Endothelial cell (in vitro differentiated cells): ENCODE results near the gene LSAMP. TPM values are rescaled to one million over a fixed set of nuclear protein-coding genes. Genes with fewer than 3 reads are reported as not detected.

ENCODE experiments used
- DNase-seq: peaks from one replicate; pipeline ENCODE4 v3.0.0; 2021; ENCODE audit warnings: low spot score
- H3K27ac Mint-ChIP-seq: one replicate; pipeline ENCODE4 v1.8.0; 2021; ENCODE audit warnings: mixed read lengths, inconsistent platforms; ENCODE audit not compliant: unreplicated experiment
- H3K27me3 Mint-ChIP-seq: one replicate; pipeline ENCODE4 v1.8.0; 2021; ENCODE audit warnings: mild to moderate bottlenecking, moderate library complexity, mixed read lengths, inconsistent platforms; ENCODE audit not compliant: unreplicated experiment
- H3K36me3 Mint-ChIP-seq: one replicate; pipeline ENCODE4 v1.8.0; 2021; ENCODE audit warnings: mild to moderate bottlenecking, low read depth, mixed read lengths, inconsistent platforms; ENCODE audit not compliant: unreplicated experiment
- H3K4me1 Mint-ChIP-seq: one replicate; pipeline ENCODE4 v1.8.0; 2021; ENCODE audit warnings: mild to moderate bottlenecking, mixed read lengths, inconsistent platforms; ENCODE audit not compliant: unreplicated experiment
- H3K4me3 Mint-ChIP-seq: one replicate; pipeline ENCODE4 v1.8.0; 2021; ENCODE audit warnings: mild to moderate bottlenecking, mixed read lengths, inconsistent platforms; ENCODE audit not compliant: unreplicated experiment
- H3K9me3 Mint-ChIP-seq: one replicate; pipeline ENCODE4 v1.8.0; 2021; ENCODE audit warnings: mixed read lengths, inconsistent platforms; ENCODE audit not compliant: unreplicated experiment
- total RNA-seq: library from RNA; stranded (reverse); fragmentation: NEBNext Ultra II Directional; extraction: Animal tissue kit (Norgen Biotek cat#: 25700); gene quantifications from one replicate; pipeline ENCODE4 v1.2.1, GENCODE V29; 2021; ENCODE audit not compliant: unreplicated experiment
- TF ChIP-seq, protein P1 (sequence below): fragments of 200-600 bp; sonication (generic); IDR thresholded peaks from one replicate; pipeline ENCODE4 v1.5.0; 2021; ENCODE audit warnings: antibody characterized with exemption; ENCODE audit not compliant: unreplicated experiment

LSAMP gene
- total RNA-seq, 1 donor from 2014 or later, result 6.1 TPM

DNA sequence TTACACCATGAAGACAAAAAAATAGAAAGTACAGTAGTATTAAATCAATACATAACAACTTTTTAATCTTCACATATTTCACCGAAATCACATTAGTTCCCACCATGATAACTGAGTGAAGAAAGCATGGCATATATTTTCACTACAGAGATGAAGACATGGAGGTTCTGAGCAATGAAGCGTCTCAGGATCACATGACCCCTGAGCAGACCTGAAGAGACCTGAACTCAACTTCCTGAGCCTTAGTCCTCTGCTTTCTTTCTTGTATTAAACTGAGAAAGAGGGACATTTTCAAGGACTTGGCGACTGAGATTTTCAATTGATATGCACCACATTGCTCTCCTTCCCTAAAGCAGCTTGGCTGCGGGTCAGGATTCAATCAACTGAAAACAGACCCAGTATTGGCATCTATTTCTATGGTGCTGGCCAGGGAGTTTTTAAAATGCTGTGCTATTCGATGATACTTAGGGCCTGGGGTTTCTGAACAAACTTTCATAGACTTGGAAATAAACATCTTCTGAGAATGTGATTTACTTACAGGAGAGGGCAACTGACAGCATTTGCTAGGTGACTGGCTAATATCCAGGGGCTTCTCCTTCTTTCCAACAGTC is 165.1 kb downstream of the LSAMP start:
- no peaks in the 10 kb centered on the region for H3K9me3 Mint-ChIP-seq
- no peaks in the 10 kb centered on the region for H3K27me3 Mint-ChIP-seq
- H3K27ac Mint-ChIP-seq, result no peak overlapping the region
- H3K4me3 Mint-ChIP-seq, result no peak overlapping the region
- H3K36me3 Mint-ChIP-seq, result no peaks in the 10 kb centered on the region
- DNase-seq, result no peak
- TF ChIP-seq, protein P1, sequence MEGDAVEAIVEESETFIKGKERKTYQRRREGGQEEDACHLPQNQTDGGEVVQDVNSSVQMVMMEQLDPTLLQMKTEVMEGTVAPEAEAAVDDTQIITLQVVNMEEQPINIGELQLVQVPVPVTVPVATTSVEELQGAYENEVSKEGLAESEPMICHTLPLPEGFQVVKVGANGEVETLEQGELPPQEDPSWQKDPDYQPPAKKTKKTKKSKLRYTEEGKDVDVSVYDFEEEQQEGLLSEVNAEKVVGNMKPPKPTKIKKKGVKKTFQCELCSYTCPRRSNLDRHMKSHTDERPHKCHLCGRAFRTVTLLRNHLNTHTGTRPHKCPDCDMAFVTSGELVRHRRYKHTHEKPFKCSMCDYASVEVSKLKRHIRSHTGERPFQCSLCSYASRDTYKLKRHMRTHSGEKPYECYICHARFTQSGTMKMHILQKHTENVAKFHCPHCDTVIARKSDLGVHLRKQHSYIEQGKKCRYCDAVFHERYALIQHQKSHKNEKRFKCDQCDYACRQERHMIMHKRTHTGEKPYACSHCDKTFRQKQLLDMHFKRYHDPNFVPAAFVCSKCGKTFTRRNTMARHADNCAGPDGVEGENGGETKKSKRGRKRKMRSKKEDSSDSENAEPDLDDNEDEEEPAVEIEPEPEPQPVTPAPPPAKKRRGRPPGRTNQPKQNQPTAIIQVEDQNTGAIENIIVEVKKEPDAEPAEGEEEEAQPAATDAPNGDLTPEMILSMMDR, result no peak
- H3K4me1 Mint-ChIP-seq, result peaks cover 10% of the 10 kb centered on the region

DNA sequence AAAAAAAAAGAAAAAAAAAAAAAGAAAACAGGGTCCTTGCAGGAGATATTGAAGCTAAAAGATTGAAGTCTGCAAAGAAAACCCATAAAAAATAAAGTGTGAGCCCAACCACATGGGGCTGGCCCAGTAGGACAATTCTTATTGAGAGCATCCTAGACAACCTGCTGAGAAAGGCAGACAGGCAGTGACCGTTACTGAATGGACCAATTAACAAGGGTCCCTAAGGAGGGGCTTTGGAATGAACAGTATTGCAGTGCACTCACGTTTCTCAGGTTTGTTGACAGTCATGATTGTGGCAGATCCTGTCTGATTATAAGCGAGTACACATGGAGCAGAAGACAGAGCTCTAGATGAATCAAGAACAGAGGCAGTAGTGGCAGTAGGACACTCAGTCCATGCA is 168.6 kb downstream of the LSAMP start:
- Mint-ChIP-seq H3K9me3 (no peaks in the 10 kb centered on the region), H3K4me3 (no peak overlapping the region), H3K4me1 (peaks cover 10% of the 10 kb centered on the region), H3K36me3 (no peaks in the 10 kb centered on the region), H3K27me3 (no peaks in the 10 kb centered on the region), H3K27ac (no peak overlapping the region)
- no peak for DNase-seq
- TF ChIP-seq, protein P1, result no peak

DNA sequence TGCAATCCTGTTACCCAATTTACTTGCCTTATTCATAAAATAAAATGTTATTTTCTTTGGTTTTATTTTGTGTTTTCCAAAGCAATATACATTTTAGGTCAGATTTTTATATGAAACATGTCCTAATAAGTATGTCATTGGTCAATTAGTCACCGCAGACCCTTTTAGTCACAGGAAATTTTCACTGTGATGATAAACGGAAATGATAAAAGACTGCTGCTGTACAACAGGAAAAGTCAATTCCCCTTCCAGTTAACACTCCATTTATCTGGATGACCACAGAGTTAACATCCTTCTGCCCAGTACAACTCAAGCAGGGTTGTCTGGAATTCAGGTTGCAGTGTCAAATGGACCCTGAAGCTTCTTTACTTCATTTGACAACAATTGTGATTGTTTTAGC is 175.2 kb downstream of the LSAMP start:
- Mint-ChIP-seq H3K4me1 (peaks cover 29% of the 10 kb centered on the region), H3K27ac (no peak overlapping the region), H3K36me3 (no peaks in the 10 kb centered on the region), H3K9me3 (no peaks in the 10 kb centered on the region), H3K27me3 (peaks cover 2% of the 10 kb centered on the region), H3K4me3 (no peak overlapping the region)
- TF ChIP-seq, protein P1, result no peak
- no peak for DNase-seq

DNA sequence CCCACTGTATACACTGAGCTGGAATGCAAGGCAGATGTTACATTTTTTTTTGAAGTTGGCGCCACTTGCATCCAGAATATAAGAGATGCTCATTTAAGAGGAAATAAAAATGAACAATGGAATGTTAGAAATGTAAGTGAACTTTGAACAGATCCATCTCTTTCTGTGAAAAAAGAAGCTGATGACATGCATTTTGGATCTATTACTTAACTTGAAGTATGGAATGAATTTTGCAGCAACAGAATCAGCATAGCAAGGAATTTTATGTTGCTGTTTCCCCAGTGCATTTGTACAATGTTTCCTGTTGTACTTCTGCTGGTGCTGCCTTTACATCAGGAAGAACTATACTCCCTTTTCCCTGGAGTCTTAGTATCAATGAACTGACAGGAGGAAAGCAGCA is 178.2 kb downstream of the LSAMP start:
- Mint-ChIP-seq H3K4me1 (peaks cover 29% of the 10 kb centered on the region), H3K27me3 (peaks cover 2% of the 10 kb centered on the region), H3K27ac (no peak overlapping the region), H3K36me3 (no peaks in the 10 kb centered on the region), H3K4me3 (no peak overlapping the region), H3K9me3 (no peaks in the 10 kb centered on the region)
- no peak for DNase-seq
- TF ChIP-seq, protein P1, result no peak

DNA sequence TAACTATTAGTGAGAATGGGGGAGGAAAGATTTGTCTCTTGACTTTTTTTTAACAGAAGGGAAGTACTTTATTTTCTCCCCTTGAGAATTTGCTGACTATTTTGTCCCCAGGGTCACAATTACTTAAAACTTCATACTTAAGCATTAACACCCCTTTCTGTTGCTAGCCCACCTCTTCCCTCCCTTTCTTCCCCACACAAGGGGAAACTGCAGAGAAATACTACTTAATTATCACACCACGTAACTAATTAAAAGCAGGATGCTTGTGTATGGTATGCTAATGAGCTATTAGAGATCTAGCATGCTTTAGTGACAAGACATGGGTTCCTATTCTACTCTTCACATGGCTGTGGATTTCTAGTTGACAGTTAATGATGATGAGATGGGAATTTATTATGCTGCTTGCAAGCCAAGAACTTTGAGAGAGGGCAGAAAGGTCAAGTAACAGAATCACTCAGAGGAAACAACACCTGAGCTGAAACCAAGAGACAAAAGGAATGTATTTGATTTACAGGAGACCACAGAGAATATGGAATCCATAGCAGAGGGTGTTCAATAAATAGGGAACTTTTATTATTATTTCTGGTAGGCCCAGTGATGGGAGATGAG is 179.2 kb downstream of the LSAMP start:
- Mint-ChIP-seq H3K4me1 (peaks cover 29% of the 10 kb centered on the region), H3K27me3 (peaks cover 2% of the 10 kb centered on the region), H3K4me3 (no peak overlapping the region), H3K36me3 (no peaks in the 10 kb centered on the region), H3K9me3 (no peaks in the 10 kb centered on the region), H3K27ac (no peak overlapping the region)
- TF ChIP-seq, protein P1, result no peak
- no peak for DNase-seq
